B cell (primary cell): Measurements from ENCODE around the gene ECHDC3. TPM values are rescaled to one million over a fixed set of nuclear protein-coding genes. Genes with fewer than 3 reads are reported as not detected.

ENCODE experiments used
- ATAC-seq: fragments of 200-7000 bp; cut with Tn5 transposase; one replicate; pipeline ENCODE4 v1.10.0; 2021; ENCODE audit warnings: low read depth, mild to moderate bottlenecking, moderate number of reproducible peaks, moderate library complexity
- CTCF ChIA-PET: fragments of 350-600 bp; sonication (Branson Sonifier 250); formaldehyde crosslinking; loops from one replicate; lab custom pipeline; 2021; ENCODE audit warnings: antibody characterized with exemption, inconsistent platforms; lab: Charles Lee
- POLR2A ChIA-PET: fragments of 350-600 bp; sonication (Branson Sonifier 250); formaldehyde crosslinking; loops from one replicate; lab custom pipeline; 2021; ENCODE audit warnings: antibody characterized with exemption; lab: Charles Lee
- DNase-seq: peaks from one replicate; pipeline ENCODE4 v3.0.0; 2013
- H2AFZ ChIP-seq: 2 replicates; pipeline ENCODE4 v1.6.1; 2012; ENCODE audit warnings: mild to moderate bottlenecking, low read depth, low read length; ENCODE audit not compliant: insufficient read depth, poor library complexity, severe bottlenecking
- H3K27ac ChIP-seq, 2 donors: 1 replicate in 1 of 2; 2 replicates in 1 of 2; pipeline ENCODE4 v1.5.1; 2012 to 2013; ENCODE audit warnings: low read length in 2 of 2, mild to moderate bottlenecking in 2 of 2, moderate library complexity in 1 of 2
- H3K27me3 ChIP-seq, 4 experiments: fragments of 200-600 bp in 1 of 4; sonication (generic) in 1 of 4; replicated peaks in 1 of 4; 1 replicate in 2 of 4; 2 replicates in 2 of 4; pipeline versions ENCODE4 v1.6.1 to v1.7.0; 2013 to 2016; ENCODE audit warnings: low read length in 3 of 4, mild to moderate bottlenecking in 2 of 4, mixed read lengths in 1 of 4, moderate library complexity in 1 of 4; ENCODE audit not compliant: insufficient read depth in 4 of 4, control insufficient read depth in 3 of 4; ENCODE audit errors: control extremely low read depth in 1 of 4
- H3K36me3 ChIP-seq, 2 experiments: replicated peaks in 1 of 2; 1 replicate in 1 of 2; 2 replicates in 1 of 2; pipeline versions ENCODE4 v1.6.1 to v1.7.1; 2013; ENCODE audit warnings: low read length in 1 of 2; ENCODE audit not compliant: insufficient read depth in 2 of 2, control insufficient read depth in 1 of 2; ENCODE audit errors: control extremely low read depth in 1 of 2, extremely low read depth in 1 of 2
- H3K4me1 ChIP-seq, 2 donors: fragments of 200-600 bp in 1 of 2; sonication (generic) in 1 of 2; 1 replicate in 1 of 2; 2 replicates in 1 of 2; pipeline versions ENCODE4 v1.5.1 to v1.6.1; 2013 to 2017; ENCODE audit warnings: low read length in 2 of 2; ENCODE audit not compliant: control insufficient read depth in 2 of 2, insufficient read depth in 2 of 2
- H3K4me2 ChIP-seq: replicated peaks from 2 replicates; pipeline ENCODE3; 2012; ENCODE audit warnings: mild to moderate bottlenecking, low read depth, low read length; ENCODE audit not compliant: poor library complexity, severe bottlenecking
- H3K4me3 ChIP-seq, 5 experiments: fragments of 200-600 bp in 1 of 5; sonication (generic) in 1 of 5; 1 replicate in 3 of 5; 2 replicates in 2 of 5; pipeline versions ENCODE4 v1.5.1 to v1.7.0; 2011 to 2016; ENCODE audit warnings: low read length in 4 of 5, mild to moderate bottlenecking in 4 of 5, low read depth in 2 of 5, control low read depth in 1 of 5, moderate library complexity in 1 of 5; ENCODE audit not compliant: insufficient read depth in 1 of 5; ENCODE audit errors: control extremely low read depth in 1 of 5, extremely low read depth in 1 of 5
- H3K79me2 ChIP-seq: fragments of 200-600 bp; sonication (generic); one replicate; pipeline ENCODE4 v1.6.0; 2016; ENCODE audit warnings: low read length; ENCODE audit not compliant: control insufficient read depth, insufficient read depth
- H3K9ac ChIP-seq: fragments of 200-600 bp; sonication (generic); 2 replicates; pipeline ENCODE4 v1.6.1; 2017; ENCODE audit warnings: mild to moderate bottlenecking, low read length, moderate library complexity
- H3K9me3 ChIP-seq, 3 donors: one replicate each; pipeline versions ENCODE4 v1.6.1 to v1.7.1; 2013; ENCODE audit warnings: low read length in 2 of 3; ENCODE audit not compliant: control insufficient read depth in 2 of 3, insufficient read depth in 1 of 3; ENCODE audit errors: control extremely low read depth in 1 of 3
- H4K20me1 ChIP-seq: 2 replicates; pipeline ENCODE4 v1.6.0; 2012; ENCODE audit warnings: mild to moderate bottlenecking, low read length; ENCODE audit not compliant: insufficient read depth, control insufficient read depth, poor library complexity, severe bottlenecking
- H3K27ac Mint-ChIP-seq: one replicate; pipeline ENCODE4 v1.8.0; 2021; ENCODE audit warnings: mixed read lengths
- H3K27me3 Mint-ChIP-seq: one replicate; pipeline ENCODE4 v1.8.0; 2021; ENCODE audit warnings: mixed read lengths
- H3K4me1 Mint-ChIP-seq: one replicate; pipeline ENCODE4 v1.8.0; 2021; ENCODE audit warnings: mixed read lengths
- H3K4me3 Mint-ChIP-seq: one replicate; pipeline ENCODE4 v1.8.0; 2021; ENCODE audit warnings: mixed read lengths
- H3K9me3 Mint-ChIP-seq: one replicate; pipeline ENCODE4 v1.8.0; 2022; ENCODE audit warnings: mixed read lengths; ENCODE audit not compliant: insufficient read depth
- CTCF ChIP-seq: fragments of 200-600 bp; IDR thresholded peaks from one replicate; pipeline ENCODE4 v1.8.0; 2022; ENCODE audit warnings: antibody characterized with exemption, mild to moderate bottlenecking
- EZH2 ChIP-seq: IDR thresholded peaks from 2 replicates; pipeline ENCODE4 v1.6.1; 2012; ENCODE audit warnings: borderline replicate concordance, low read depth, mild to moderate bottlenecking, moderate library complexity, low read length; ENCODE audit not compliant: insufficient read depth, poor library complexity, severe bottlenecking
- WGBS: methylation state at CpG from one replicate; pipeline ENCODE4 v1.1.5; 2013; ENCODE audit warnings: missing lambda C conversion rate; ENCODE audit not compliant: insufficient coverage; 5-methylcytosine and 5-hydroxymethylcytosine counted together
- intact Hi-C: fragments of 100-400 bp; cut with micrococcal nuclease; formaldehyde crosslinking; loops from one replicate; pipeline ENCODE4 v1.10.0; 2022
- polyA plus RNA-seq: library from polyadenylated mRNA; depleted of rRNA; stranded (reverse); fragments of >200 nt; gene quantifications from 2 replicates; pipeline ENCODE4 v1.2.3, GENCODE V29; 2012
- total RNA-seq, 2 donors: library from RNA; stranded (reverse); fragments of 120-200 nt in 1 of 2; gene quantifications; 1 replicate in 1 of 2; 2 replicates in 1 of 2; pipeline versions ENCODE4 v1.2.3 to v1.2.4, GENCODE V29; 2013 to 2022

Gene ECHDC3
- total and polyA plus RNA-seq, 2 donors (not counting 1 experiment from before 2014, with no cell fraction given) = 3.9 to 9.6 TPM

GRCh38 chr10:11775412-11775811, 33.2 kb downstream of the ECHDC3 start:
- H3K36me3 ChIP-seq = no peaks in the 10 kb centered on the region

GRCh38 chr10:11776080-11776479, 33.9 kb downstream of the ECHDC3 start:
- ATAC-seq (no peak), DNase-seq (no peak)
- no peaks in the 10 kb centered on the region for H3K27me3 ChIP-seq
- no peaks in the 10 kb centered on the region for H3K4me1 Mint-ChIP-seq
- no peak overlapping the region for H2AFZ ChIP-seq
- intact Hi-C loops = no loop called here
- H3K4me3 Mint-ChIP-seq = no peak overlapping the region
- 100% methylated on average over 3 of the region's 3 CpGs for WGBS
- ChIA-PET CTCF (no interaction called here), POLR2A (no interaction called here)
- TF ChIP-seq EZH2 (no peak), CTCF (no peak)
- H3K4me2 ChIP-seq = no peak overlapping the region
- H3K4me3 ChIP-seq = no peak overlapping the region
- no peak overlapping the region for H3K9ac ChIP-seq
- no peak overlapping the region for H3K27ac ChIP-seq
- H3K79me2 ChIP-seq = no peaks in the 10 kb centered on the region
- H3K27ac Mint-ChIP-seq = no peak overlapping the region
- no peaks in the 10 kb centered on the region for H3K36me3 ChIP-seq
- peaks cover 0 to 3% (median 0%) of the 10 kb centered on the region in 3 donors for H3K9me3 ChIP-seq
- H3K4me1 ChIP-seq = no peaks in the 10 kb centered on the region
- no peaks in the 10 kb centered on the region for H4K20me1 ChIP-seq
- H3K9me3 Mint-ChIP-seq = no peaks in the 10 kb centered on the region
- H3K27me3 Mint-ChIP-seq = peaks cover 10% of the 10 kb centered on the region

More at GRCh38 chr10:11775412-11775811, 33.2 kb downstream of the ECHDC3 start:
- no peak overlapping the region for H3K27ac ChIP-seq
- ATAC-seq (no peak), DNase-seq (no peak)
- Mint-ChIP-seq H3K4me1 (no peaks in the 10 kb centered on the region), H3K27ac (no peak overlapping the region), H3K4me3 (no peak overlapping the region), H3K27me3 (peaks cover 10% of the 10 kb centered on the region), H3K9me3 (no peaks in the 10 kb centered on the region)
- intact Hi-C loops = no loop called here
- ChIA-PET CTCF (interaction anchor here (1.0 kb wide), 1 partner anchor 26 kb away, joined by 3 read pairs; no protein-coding TSS in a partner anchor), POLR2A (no interaction called here)
- no peaks in the 10 kb centered on the region for H4K20me1 ChIP-seq
- H3K27me3 ChIP-seq = no peaks in the 10 kb centered on the region
- H3K4me2 ChIP-seq = no peak overlapping the region
- no peaks in the 10 kb centered on the region for H3K79me2 ChIP-seq
- 100% methylated on average over 1 of the region's 5 CpGs for WGBS
- no peak overlapping the region for H3K4me3 ChIP-seq
- TF ChIP-seq EZH2 (no peak), CTCF (no peak)
- H2AFZ ChIP-seq = no peak overlapping the region
- H3K9me3 ChIP-seq = peaks cover 0 to 3% (median 0%) of the 10 kb centered on the region in 3 donors
- H3K9ac ChIP-seq = no peak overlapping the region
- H3K4me1 ChIP-seq = no peaks in the 10 kb centered on the region
